ENCODE data around the gene DRC7. TPM values are rescaled to one million over a fixed set of nuclear protein-coding genes. Genes with fewer than 3 reads are reported as not detected.

DRC7 gene
- total and polyA plus RNA-seq, 7 donors, result not detected

GRCh38 chr16:57667048-57667525 is 27.5 kb upstream of the DRC7 start:
- Histone ChIP-seq H3K4me1 (no peaks in the 10 kb centered on the region), H3K4me3 (no peak overlapping the region), H3K27me3 (peaks cover 0 to 4% (median 0%) of the 10 kb centered on the region in 3 donors), H3K9me3 (no peaks in the 10 kb centered on the region), H3K36me3 (no peaks in the 10 kb centered on the region), H3K27ac (no peak overlapping the region)
- no peak for DNase-seq
- TF ChIP-seq, protein P1, sequence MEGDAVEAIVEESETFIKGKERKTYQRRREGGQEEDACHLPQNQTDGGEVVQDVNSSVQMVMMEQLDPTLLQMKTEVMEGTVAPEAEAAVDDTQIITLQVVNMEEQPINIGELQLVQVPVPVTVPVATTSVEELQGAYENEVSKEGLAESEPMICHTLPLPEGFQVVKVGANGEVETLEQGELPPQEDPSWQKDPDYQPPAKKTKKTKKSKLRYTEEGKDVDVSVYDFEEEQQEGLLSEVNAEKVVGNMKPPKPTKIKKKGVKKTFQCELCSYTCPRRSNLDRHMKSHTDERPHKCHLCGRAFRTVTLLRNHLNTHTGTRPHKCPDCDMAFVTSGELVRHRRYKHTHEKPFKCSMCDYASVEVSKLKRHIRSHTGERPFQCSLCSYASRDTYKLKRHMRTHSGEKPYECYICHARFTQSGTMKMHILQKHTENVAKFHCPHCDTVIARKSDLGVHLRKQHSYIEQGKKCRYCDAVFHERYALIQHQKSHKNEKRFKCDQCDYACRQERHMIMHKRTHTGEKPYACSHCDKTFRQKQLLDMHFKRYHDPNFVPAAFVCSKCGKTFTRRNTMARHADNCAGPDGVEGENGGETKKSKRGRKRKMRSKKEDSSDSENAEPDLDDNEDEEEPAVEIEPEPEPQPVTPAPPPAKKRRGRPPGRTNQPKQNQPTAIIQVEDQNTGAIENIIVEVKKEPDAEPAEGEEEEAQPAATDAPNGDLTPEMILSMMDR (IDR thresholded peaks at IDR 0.05), result no peak
- TF ChIP-seq POLR2AphosphoS5 (IDR thresholded peaks at IDR 0.05) (no peak), EP300 (IDR thresholded peaks at IDR 0.05) (no peak), POLR2A (IDR thresholded peaks at IDR 0.05) (no peak)
- intact Hi-C loops (cut with DNase I), result no loop called here
- WGBS, 2 donors, result 70 to 86% methylated on average over 5 of the region's 5 CpGs

DNA sequence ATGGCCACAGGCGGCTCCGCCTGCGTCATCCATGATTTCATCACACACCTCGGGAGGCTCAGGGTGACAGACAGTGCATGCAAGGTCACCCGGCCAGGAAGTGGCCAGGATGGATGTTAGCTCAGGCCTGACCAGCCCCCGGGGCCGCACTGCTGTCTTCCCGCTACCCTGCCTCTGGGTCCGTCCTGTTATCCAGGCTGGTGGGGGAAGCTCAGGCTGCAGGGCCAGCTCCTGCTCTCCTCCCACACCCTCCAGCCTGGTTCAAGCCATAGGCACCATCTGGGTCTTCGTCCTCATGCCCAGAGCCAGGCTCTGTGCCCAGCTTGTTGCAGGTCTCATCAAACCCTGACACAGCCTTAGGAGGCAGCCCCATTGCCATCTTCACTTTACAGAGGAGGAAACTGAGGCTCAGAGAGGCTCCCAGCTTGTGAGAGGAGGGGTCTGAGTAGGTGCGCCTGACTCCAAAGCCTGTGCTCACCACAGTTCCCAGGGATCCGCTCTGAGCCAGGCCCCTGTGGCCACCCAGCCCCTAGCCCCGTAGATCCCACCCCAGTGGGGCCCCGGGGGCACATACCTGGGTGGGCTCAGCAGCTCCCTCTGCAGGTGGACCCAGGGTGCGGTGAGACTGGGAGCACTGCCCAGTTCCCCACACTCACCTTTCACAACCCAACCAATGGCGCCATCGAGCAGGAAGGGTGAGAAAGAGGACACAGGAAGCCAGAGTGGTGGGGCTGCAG is 26.9 kb upstream of the DRC7 start:
- Histone ChIP-seq H3K36me3 (no peaks in the 10 kb centered on the region), H3K4me1 (no peaks in the 10 kb centered on the region), H3K4me3 (no peak overlapping the region), H3K27ac (no peak overlapping the region), H3K27me3 (peaks cover 0 to 8% (median 0%) of the 10 kb centered on the region in 3 donors), H3K9me3 (no peaks in the 10 kb centered on the region)
- 52 to 77% methylated on average over 17 of the region's 17 CpGs for WGBS, 2 donors
- no peak for DNase-seq
- TF ChIP-seq EP300 (IDR thresholded peaks at IDR 0.05) (no peak), POLR2AphosphoS5 (IDR thresholded peaks at IDR 0.05) (no peak), POLR2A (IDR thresholded peaks at IDR 0.05) (no peak)
- TF ChIP-seq, protein P1 (IDR thresholded peaks at IDR 0.05), result no peak
- intact Hi-C loops (cut with DNase I), result no loop called here

GRCh38 chr16:57668263-57668571 is 26.4 kb upstream of the DRC7 start, which contains the start of gene ADGRG3:
ADGRG3 (plus strand) TSS chr16:57668306; CDS start chr16:57668348, 42 bp downstream.
- Histone ChIP-seq H3K4me1 (no peaks in the 10 kb centered on the region), H3K4me3 (no peak within 1 kb of the TSS), H3K9me3 (no peaks in the 10 kb centered on the region), H3K27ac (no peak within 1 kb of the TSS), H3K36me3 (no peaks in the 10 kb centered on the region), H3K27me3 (peaks cover 0 to 8% (median 0%) of the 10 kb centered on the region in 3 donors)
- intact Hi-C loops (cut with DNase I), result no loop called here
- DNase-seq, result no peak
- WGBS, 2 donors, result 79 to 83% methylated on average over 11 of the region's 11 CpGs
- TF ChIP-seq, protein P1 (IDR thresholded peaks at IDR 0.05), result no peak
- TF ChIP-seq POLR2AphosphoS5 (IDR thresholded peaks at IDR 0.05), result no peak
- TF ChIP-seq POLR2A (IDR thresholded peaks at IDR 0.05), result no peak
- TF ChIP-seq EP300 (IDR thresholded peaks at IDR 0.05), result no peak

- Histone ChIP-seq H3K27ac (no peak overlapping the region), H3K27me3 (peaks cover 0 to 8% (median 0%) of the 10 kb centered on the region in 3 donors), H3K4me3 (no peak overlapping the region), H3K4me1 (no peaks in the 10 kb centered on the region), H3K9me3 (no peaks in the 10 kb centered on the region), H3K36me3 (no peaks in the 10 kb centered on the region)
- intact Hi-C loops (cut with DNase I), result no loop called here
- WGBS, 2 donors, result 89% methylated on average over 20 of the region's 20 CpGs
- DNase-seq, result peak; percentile 59
- TF ChIP-seq, protein P1 (IDR thresholded peaks at IDR 0.05), result no peak
- TF ChIP-seq POLR2A (IDR thresholded peaks at IDR 0.05) (no peak), EP300 (IDR thresholded peaks at IDR 0.05) (no peak), POLR2AphosphoS5 (IDR thresholded peaks at IDR 0.05) (no peak)
These were observed 25.8 kb upstream of the DRC7 start for GRCh38 chr16:57668630-57669475.
